ENCODE results near the gene BICD1. TPM values are rescaled to one million over a fixed set of nuclear protein-coding genes. Genes with fewer than 3 reads are reported as not detected.

BICD1 gene
- polyA plus RNA-seq, 1 experiment = 7.9 TPM

DNA sequence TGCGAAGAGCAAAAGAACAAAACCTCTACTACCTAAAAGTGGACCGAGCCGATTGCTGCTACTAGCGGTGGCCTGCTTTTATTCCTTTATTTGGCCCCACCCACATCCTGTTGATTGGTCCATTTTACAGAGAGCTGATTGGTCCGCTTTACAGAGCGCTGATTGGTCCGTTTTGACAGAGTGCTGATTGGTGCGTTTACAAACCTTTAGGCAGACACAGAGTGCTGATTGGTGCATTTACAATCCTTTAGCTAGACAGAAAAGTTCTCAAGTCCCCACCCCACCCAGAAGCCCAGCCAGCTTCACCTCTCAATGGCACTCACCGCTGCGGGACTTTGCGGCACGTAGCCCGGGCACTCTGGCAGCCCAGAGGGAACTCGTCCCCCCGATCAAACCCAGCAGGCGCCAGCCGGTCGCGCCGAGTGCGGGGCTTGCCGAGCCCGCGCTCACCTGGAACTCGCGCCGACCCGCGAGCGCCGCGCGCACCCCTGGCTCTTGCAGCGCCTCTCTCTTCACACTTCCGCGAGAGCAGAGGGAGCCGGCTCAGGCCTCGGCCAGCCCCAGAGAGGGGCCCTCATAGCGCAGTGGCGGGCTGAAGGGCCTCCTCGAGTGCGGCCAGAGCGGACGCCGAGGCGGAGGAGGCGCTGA is 284.0 kb downstream of the BICD1 start:
- DNase-seq (ENCODE audit: low read depth) = no peak
- CTCF ChIA-PET = interaction anchor here (0.8 kb wide), 1 partner anchor 8 kb away, joined by 3 read pairs; the partner anchor contains the start of gene FGD4
- no peaks in the 10 kb centered on the region for H3K36me3 ChIP-seq (ENCODE audit: control insufficient read depth, insufficient read depth, low read length)
- peak overlapping the region; percentile 15 for H3K4me3 ChIP-seq (ENCODE audit: low read depth, low read length)
- POLR2A ChIA-PET = no interaction called here
- H3K27me3 ChIP-seq (ENCODE audit: control insufficient read depth, insufficient read depth, low read length) = no peaks in the 10 kb centered on the region
- TF ChIP-seq, protein P1, sequence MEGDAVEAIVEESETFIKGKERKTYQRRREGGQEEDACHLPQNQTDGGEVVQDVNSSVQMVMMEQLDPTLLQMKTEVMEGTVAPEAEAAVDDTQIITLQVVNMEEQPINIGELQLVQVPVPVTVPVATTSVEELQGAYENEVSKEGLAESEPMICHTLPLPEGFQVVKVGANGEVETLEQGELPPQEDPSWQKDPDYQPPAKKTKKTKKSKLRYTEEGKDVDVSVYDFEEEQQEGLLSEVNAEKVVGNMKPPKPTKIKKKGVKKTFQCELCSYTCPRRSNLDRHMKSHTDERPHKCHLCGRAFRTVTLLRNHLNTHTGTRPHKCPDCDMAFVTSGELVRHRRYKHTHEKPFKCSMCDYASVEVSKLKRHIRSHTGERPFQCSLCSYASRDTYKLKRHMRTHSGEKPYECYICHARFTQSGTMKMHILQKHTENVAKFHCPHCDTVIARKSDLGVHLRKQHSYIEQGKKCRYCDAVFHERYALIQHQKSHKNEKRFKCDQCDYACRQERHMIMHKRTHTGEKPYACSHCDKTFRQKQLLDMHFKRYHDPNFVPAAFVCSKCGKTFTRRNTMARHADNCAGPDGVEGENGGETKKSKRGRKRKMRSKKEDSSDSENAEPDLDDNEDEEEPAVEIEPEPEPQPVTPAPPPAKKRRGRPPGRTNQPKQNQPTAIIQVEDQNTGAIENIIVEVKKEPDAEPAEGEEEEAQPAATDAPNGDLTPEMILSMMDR (IDR thresholded peaks at IDR 0.05; ENCODE audit: insufficient read depth, low read depth, low read length) = no peak

DNA sequence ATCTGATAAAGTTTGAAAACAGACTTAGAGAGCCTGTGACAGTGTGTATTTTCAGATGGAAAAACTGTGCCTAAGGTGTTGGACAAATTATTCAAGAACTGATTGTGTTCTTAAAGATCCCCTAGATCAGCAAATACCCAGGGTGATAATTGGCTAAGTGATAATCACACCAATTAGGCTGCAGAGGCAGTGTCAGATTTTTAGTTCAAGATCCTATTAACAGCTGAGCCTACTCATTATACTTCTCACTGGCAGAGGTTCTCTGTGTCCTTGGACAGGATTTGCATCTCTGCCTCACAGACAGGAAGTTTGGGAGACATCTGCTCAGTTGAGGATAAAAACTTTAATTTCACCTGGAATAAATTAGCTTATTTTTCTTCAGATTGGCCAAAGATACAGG is 288.4 kb downstream of the BICD1 start:
- CTCF ChIA-PET = no interaction called here
- H3K27me3 ChIP-seq (ENCODE audit: control insufficient read depth, insufficient read depth, low read length) = peaks cover 4% of the 10 kb centered on the region
- TF ChIP-seq, protein P1 (IDR thresholded peaks at IDR 0.05; ENCODE audit: insufficient read depth, low read depth, low read length) = no peak
- H3K4me3 ChIP-seq (ENCODE audit: low read depth, low read length) = no peak overlapping the region
- H3K36me3 ChIP-seq (ENCODE audit: control insufficient read depth, insufficient read depth, low read length) = no peaks in the 10 kb centered on the region
- POLR2A ChIA-PET = no interaction called here
- DNase-seq (ENCODE audit: low read depth) = no peak

GRCh38 chr12:32397696-32398095 is 291.0 kb downstream of the BICD1 start:
- ChIA-PET POLR2A (no interaction called here), CTCF (interaction anchor here (0.7 to 0.8 kb wide), 2 partner anchors 12 to 272 kb away, joined by 3 read pairs; no protein-coding TSS in a partner anchor)
- no peak for DNase-seq (ENCODE audit: low read depth)
- no peaks in the 10 kb centered on the region for H3K36me3 ChIP-seq (ENCODE audit: control insufficient read depth, insufficient read depth, low read length)
- TF ChIP-seq, protein P1 (IDR thresholded peaks at IDR 0.05; ENCODE audit: insufficient read depth, low read depth, low read length) = no peak
- H3K27me3 ChIP-seq (ENCODE audit: control insufficient read depth, insufficient read depth, low read length) = peaks cover 7% of the 10 kb centered on the region
- H3K4me3 ChIP-seq (ENCODE audit: low read depth, low read length) = no peak overlapping the region

DNA sequence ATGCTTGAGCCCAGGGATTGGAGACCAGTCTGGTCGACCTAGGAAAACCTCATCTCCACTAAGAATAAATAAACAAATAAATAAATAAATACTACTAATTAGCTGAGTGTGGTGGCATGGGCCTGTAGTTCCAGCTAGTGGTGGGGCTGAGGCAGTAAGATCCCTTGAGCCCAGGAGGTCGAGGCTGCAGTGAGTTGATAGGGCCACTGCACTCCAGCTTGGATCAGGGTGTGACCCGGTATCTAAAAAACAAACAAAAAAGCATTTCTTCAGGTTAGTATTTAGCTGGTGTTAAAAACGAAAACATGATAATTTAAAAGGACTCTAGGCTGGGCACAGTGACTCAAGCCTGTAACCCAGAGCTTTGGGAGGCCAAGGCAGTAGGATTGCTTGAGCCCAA is 291.5 kb downstream of the BICD1 start:
- ChIA-PET CTCF (interaction anchor here (0.7 to 0.8 kb wide), 2 partner anchors 11 to 272 kb away, joined by 3 read pairs; no protein-coding TSS in a partner anchor), POLR2A (no interaction called here)
- TF ChIP-seq, protein P1 (IDR thresholded peaks at IDR 0.05; ENCODE audit: insufficient read depth, low read depth, low read length) = no peak
- DNase-seq (ENCODE audit: low read depth) = no peak
- H3K27me3 ChIP-seq (ENCODE audit: control insufficient read depth, insufficient read depth, low read length) = peaks cover 7% of the 10 kb centered on the region
- H3K4me3 ChIP-seq (ENCODE audit: low read depth, low read length) = no peak overlapping the region
- H3K36me3 ChIP-seq (ENCODE audit: control insufficient read depth, insufficient read depth, low read length) = no peaks in the 10 kb centered on the region

GRCh38 chr12:32398816-32399369 is 292.2 kb downstream of the BICD1 start:
- ChIA-PET POLR2A (no interaction called here), CTCF (interaction anchor here (0.8 to 1.7 kb wide), 3 partner anchors 9 to 57 kb away, joined by 3 to 4 read pairs (median 3); no protein-coding TSS in a partner anchor)
- no peak for DNase-seq (ENCODE audit: low read depth)
- TF ChIP-seq, protein P1 (IDR thresholded peaks at IDR 0.05; ENCODE audit: insufficient read depth, low read depth, low read length) = no peak
- Histone ChIP-seq H3K27me3 (ENCODE audit: control insufficient read depth, insufficient read depth, low read length) (peaks cover 7% of the 10 kb centered on the region), H3K36me3 (ENCODE audit: control insufficient read depth, insufficient read depth, low read length) (no peaks in the 10 kb centered on the region), H3K4me3 (ENCODE audit: low read depth, low read length) (peak overlapping the region; percentile 67)
